Measurements from ENCODE around the gene RGS19.

Gene RGS19

GRCh38 chr20:64067005-64067632, 12.2 kb downstream of the RGS19 start:
- H4K5ac ChIP-seq (ENCODE audit: low read length), result no peak overlapping the region
- H3K4me1 ChIP-seq (ENCODE audit: control insufficient read depth, low read depth, low read length), result peaks cover 3% of the 10 kb centered on the region
- WGBS (ENCODE audit: extremely low coverage, insufficient coverage, low lambda C conversion rate), result no CpG with 5 or more reads among the region's 6 CpGs
- H3K56ac ChIP-seq (ENCODE audit: low read length), result no peak overlapping the region
- H2BK120ac ChIP-seq (ENCODE audit: low read depth, low read length), result no peak overlapping the region
- no peaks in the 10 kb centered on the region for H3K27me3 ChIP-seq (ENCODE audit: insufficient read depth, low read length, poor library complexity)
- no peak overlapping the region for H4K8ac ChIP-seq (ENCODE audit: low read depth, low read length)
- H3K79me1 ChIP-seq (ENCODE audit: low read length), result peaks cover 2% of the 10 kb centered on the region
- no peak overlapping the region for H3K9ac ChIP-seq (ENCODE audit: low read length)
- H3K27ac ChIP-seq (ENCODE audit: low read depth, low read length), result no peak overlapping the region
- no peak overlapping the region for H3K4ac ChIP-seq (ENCODE audit: low read depth, low read length)
- H3K23ac ChIP-seq (ENCODE audit: low read length), result no peak overlapping the region
- no peak for DNase-seq
- H3K36me3 ChIP-seq (ENCODE audit: control insufficient read depth, insufficient read depth, low read length), result no peaks in the 10 kb centered on the region
- H3K4me2 ChIP-seq (ENCODE audit: low read length), result no peak overlapping the region
- no peaks in the 10 kb centered on the region for H3K79me2 ChIP-seq (ENCODE audit: control insufficient read depth, insufficient read depth, low read length)
- no peak overlapping the region for H3K4me3 ChIP-seq (ENCODE audit: low read length)
- H3K18ac ChIP-seq (ENCODE audit: low read length), result no peak overlapping the region
- no peak overlapping the region for H2BK5ac ChIP-seq (ENCODE audit: low read length)
- H2BK15ac ChIP-seq (replicated peaks; ENCODE audit: low read depth), result no peak overlapping the region
- no peak overlapping the region for H2AK5ac ChIP-seq (ENCODE audit: low read length)

DNA sequence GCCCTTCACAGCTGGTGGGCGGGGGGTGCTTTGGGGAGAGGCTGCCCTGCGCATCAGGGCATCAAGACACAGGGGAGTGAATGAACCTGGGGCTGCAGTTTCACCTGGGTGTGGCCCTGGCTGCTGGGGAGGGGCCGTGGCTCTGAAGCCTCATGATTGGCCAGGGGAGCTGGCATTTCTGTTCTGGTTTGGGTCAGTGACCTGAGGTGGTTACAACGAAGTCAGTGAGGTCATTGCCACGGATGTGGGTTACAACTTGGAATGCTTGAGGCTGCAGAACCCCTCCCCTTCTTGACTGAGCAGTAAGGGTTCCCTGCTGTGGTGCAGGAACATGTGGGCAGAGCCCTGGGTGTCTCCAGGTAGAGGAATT, 13.4 kb downstream of the RGS19 start:
- no peak overlapping the region for H3K23ac ChIP-seq (ENCODE audit: low read length)
- peak; percentile 89 for DNase-seq
- no peak overlapping the region for H2BK15ac ChIP-seq (replicated peaks; ENCODE audit: low read depth)
- H3K4me3 ChIP-seq (ENCODE audit: low read length), result no peak overlapping the region
- H3K18ac ChIP-seq (ENCODE audit: low read length), result no peak overlapping the region
- H4K8ac ChIP-seq (ENCODE audit: low read depth, low read length), result no peak overlapping the region
- peaks cover 2% of the 10 kb centered on the region for H3K79me1 ChIP-seq (ENCODE audit: low read length)
- no peak overlapping the region for H3K56ac ChIP-seq (ENCODE audit: low read length)
- H3K4me1 ChIP-seq (ENCODE audit: control insufficient read depth, low read depth, low read length), result peaks cover 3% of the 10 kb centered on the region
- no peaks in the 10 kb centered on the region for H3K79me2 ChIP-seq (ENCODE audit: control insufficient read depth, insufficient read depth, low read length)
- no peak overlapping the region for H3K4me2 ChIP-seq (ENCODE audit: low read length)
- H2AK5ac ChIP-seq (ENCODE audit: low read length), result no peak overlapping the region
- H3K4ac ChIP-seq (ENCODE audit: low read depth, low read length), result no peak overlapping the region
- no peak overlapping the region for H2BK120ac ChIP-seq (ENCODE audit: low read depth, low read length)
- H3K27me3 ChIP-seq (ENCODE audit: insufficient read depth, low read length, poor library complexity), result no peaks in the 10 kb centered on the region
- no CpG with 5 or more reads among the region's 5 CpGs for WGBS (ENCODE audit: extremely low coverage, insufficient coverage, low lambda C conversion rate)
- H4K5ac ChIP-seq (ENCODE audit: low read length), result no peak overlapping the region
- no peaks in the 10 kb centered on the region for H3K36me3 ChIP-seq (ENCODE audit: control insufficient read depth, insufficient read depth, low read length)
- H3K9ac ChIP-seq (ENCODE audit: low read length), result no peak overlapping the region
- H3K27ac ChIP-seq (ENCODE audit: low read depth, low read length), result no peak overlapping the region
- H2BK5ac ChIP-seq (ENCODE audit: low read length), result no peak overlapping the region

DNA sequence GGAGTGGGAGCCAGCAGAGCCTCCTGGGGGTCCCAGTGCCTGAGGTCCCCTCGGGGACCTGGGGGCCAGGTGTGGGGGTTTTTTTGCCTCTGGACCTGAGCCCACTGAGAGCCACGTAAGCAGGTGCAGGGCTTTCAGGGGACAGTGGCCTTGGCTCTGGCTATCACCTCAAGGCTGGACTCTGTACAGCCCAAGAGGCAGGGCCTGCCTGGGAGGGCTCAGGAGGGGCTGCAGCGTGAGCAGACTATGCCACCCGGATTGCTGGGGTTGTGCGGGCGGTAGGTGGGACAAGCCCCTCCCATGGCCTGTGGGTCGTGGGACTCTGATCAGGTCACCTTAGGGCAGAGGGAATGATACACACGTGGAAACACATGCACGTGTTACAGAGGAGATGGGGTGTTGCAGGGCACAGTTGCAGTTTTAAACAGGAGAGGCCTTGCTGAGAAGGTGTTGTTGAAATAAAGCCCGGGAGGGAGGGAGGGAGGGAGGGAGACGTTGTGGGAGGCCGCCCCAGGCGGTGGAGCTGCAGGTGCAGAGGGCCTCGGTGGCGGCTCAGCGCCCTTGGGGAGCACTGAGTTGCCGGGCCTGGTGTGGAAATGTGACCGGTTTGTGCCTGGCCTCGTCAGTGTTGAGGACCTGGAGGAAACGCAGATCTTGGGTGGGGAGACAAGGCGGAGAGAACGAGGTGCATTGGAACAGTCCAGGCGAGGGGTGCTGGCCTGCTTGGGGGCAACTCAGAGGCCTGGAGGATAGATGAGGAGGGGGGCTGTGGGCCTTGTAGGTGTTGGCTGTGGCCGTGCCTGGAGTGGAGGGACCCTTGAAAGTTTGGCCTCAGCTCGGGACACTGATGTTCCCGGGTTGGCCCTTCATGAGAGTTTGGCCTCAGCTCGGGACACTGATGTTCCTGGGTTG, 14.0 kb downstream of the RGS19 start:
- no peak overlapping the region for H2AK5ac ChIP-seq (ENCODE audit: low read length)
- no peak overlapping the region for H2BK5ac ChIP-seq (ENCODE audit: low read length)
- no peaks in the 10 kb centered on the region for H3K36me3 ChIP-seq (ENCODE audit: control insufficient read depth, insufficient read depth, low read length)
- H3K27me3 ChIP-seq (ENCODE audit: insufficient read depth, low read length, poor library complexity), result no peaks in the 10 kb centered on the region
- H3K23ac ChIP-seq (ENCODE audit: low read length), result no peak overlapping the region
- H3K79me1 ChIP-seq (ENCODE audit: low read length), result peaks cover 2% of the 10 kb centered on the region
- no peak overlapping the region for H2BK15ac ChIP-seq (replicated peaks; ENCODE audit: low read depth)
- no peaks in the 10 kb centered on the region for H3K79me2 ChIP-seq (ENCODE audit: control insufficient read depth, insufficient read depth, low read length)
- peaks cover 3% of the 10 kb centered on the region for H3K4me1 ChIP-seq (ENCODE audit: control insufficient read depth, low read depth, low read length)
- H3K18ac ChIP-seq (ENCODE audit: low read length), result no peak overlapping the region
- H3K4me2 ChIP-seq (ENCODE audit: low read length), result no peak overlapping the region
- H2BK120ac ChIP-seq (ENCODE audit: low read depth, low read length), result no peak overlapping the region
- no peak overlapping the region for H4K5ac ChIP-seq (ENCODE audit: low read length)
- H3K9ac ChIP-seq (ENCODE audit: low read length), result no peak overlapping the region
- no peak for DNase-seq
- H4K8ac ChIP-seq (ENCODE audit: low read depth, low read length), result no peak overlapping the region
- WGBS (ENCODE audit: extremely low coverage, insufficient coverage, low lambda C conversion rate), result no CpG with 5 or more reads among the region's 27 CpGs
- H3K27ac ChIP-seq (ENCODE audit: low read depth, low read length), result no peak overlapping the region
- no peak overlapping the region for H3K4ac ChIP-seq (ENCODE audit: low read depth, low read length)
- no peak overlapping the region for H3K4me3 ChIP-seq (ENCODE audit: low read length)
- peak overlapping the region; percentile 3 for H3K56ac ChIP-seq (ENCODE audit: low read length)

- no peaks in the 10 kb centered on the region for H3K79me2 ChIP-seq (ENCODE audit: control insufficient read depth, insufficient read depth, low read length)
- peaks cover 3% of the 10 kb centered on the region for H3K4me1 ChIP-seq (ENCODE audit: control insufficient read depth, low read depth, low read length)
- no peak overlapping the region for H2BK120ac ChIP-seq (ENCODE audit: low read depth, low read length)
- H3K4me2 ChIP-seq (ENCODE audit: low read length), result peak overlapping the region; percentile 84
- H2AK5ac ChIP-seq (ENCODE audit: low read length), result no peak overlapping the region
- H3K27me3 ChIP-seq (ENCODE audit: insufficient read depth, low read length, poor library complexity), result no peaks in the 10 kb centered on the region
- no peak overlapping the region for H3K27ac ChIP-seq (ENCODE audit: low read depth, low read length)
- H3K4me3 ChIP-seq (ENCODE audit: low read length), result no peak overlapping the region
- no CpG with 5 or more reads among the region's 12 CpGs for WGBS (ENCODE audit: extremely low coverage, insufficient coverage, low lambda C conversion rate)
- no peak overlapping the region for H2BK5ac ChIP-seq (ENCODE audit: low read length)
- no peak overlapping the region for H3K18ac ChIP-seq (ENCODE audit: low read length)
- H3K79me1 ChIP-seq (ENCODE audit: low read length), result peaks cover 2% of the 10 kb centered on the region
- H2BK15ac ChIP-seq (replicated peaks; ENCODE audit: low read depth), result no peak overlapping the region
- H3K9ac ChIP-seq (ENCODE audit: low read length), result peak overlapping the region; percentile 90
- DNase-seq, result no peak
- no peak overlapping the region for H4K8ac ChIP-seq (ENCODE audit: low read depth, low read length)
- H3K23ac ChIP-seq (ENCODE audit: low read length), result no peak overlapping the region
- H3K56ac ChIP-seq (ENCODE audit: low read length), result peak overlapping the region; percentile 91
- no peaks in the 10 kb centered on the region for H3K36me3 ChIP-seq (ENCODE audit: control insufficient read depth, insufficient read depth, low read length)
- no peak overlapping the region for H4K5ac ChIP-seq (ENCODE audit: low read length)
- no peak overlapping the region for H3K4ac ChIP-seq (ENCODE audit: low read depth, low read length)
Measured at GRCh38 chr20:64064145-64064698, 15.1 kb downstream of the RGS19 start.

DNA sequence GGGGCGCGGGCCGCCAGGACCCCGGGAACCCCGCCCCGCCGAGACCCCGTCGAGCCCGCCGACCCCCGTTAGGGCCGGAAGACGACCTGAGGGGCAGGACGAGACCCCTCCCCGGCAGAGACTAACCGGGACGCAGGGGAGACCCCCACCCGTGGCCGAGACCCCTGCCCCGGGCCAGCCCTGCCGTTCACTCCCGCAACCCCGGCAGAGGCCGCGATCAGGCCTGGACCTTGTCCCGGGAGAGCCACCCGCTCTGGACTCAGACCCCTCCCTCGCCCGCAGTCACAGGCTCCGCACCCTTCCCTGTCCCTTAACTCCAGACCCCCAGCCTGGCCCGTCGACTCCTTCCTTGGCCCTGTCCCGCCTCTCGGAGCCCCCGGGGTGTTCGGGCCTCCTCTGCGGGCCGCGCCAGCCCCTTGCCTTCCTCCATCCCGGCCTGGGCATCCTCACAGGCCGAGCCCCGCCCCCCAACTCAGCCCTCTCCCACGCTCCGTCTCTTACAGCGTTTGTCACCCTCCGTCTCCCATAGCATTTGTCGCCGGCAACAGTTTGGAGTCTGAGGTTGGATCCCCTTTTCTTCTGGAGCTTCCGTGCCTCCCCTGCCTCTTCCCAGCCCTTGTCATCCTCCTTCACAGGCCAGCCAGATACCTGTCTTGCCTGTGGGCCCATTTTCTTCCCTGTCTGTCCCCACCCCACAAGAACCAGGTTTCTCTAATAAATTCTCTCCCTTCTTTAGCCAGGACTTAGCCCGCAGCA, 15.8 kb downstream of the RGS19 start:
- H3K27ac ChIP-seq (ENCODE audit: low read depth, low read length), result peak overlapping the region; percentile 17
- H3K4me2 ChIP-seq (ENCODE audit: low read length), result peak overlapping the region; percentile 84
- no peak overlapping the region for H2BK15ac ChIP-seq (replicated peaks; ENCODE audit: low read depth)
- H3K79me1 ChIP-seq (ENCODE audit: low read length), result peaks cover 2% of the 10 kb centered on the region
- H3K18ac ChIP-seq (ENCODE audit: low read length), result peak overlapping the region; percentile 78
- no peak overlapping the region for H2AK5ac ChIP-seq (ENCODE audit: low read length)
- no peak overlapping the region for H4K5ac ChIP-seq (ENCODE audit: low read length)
- H3K9ac ChIP-seq (ENCODE audit: low read length), result peak overlapping the region; percentile 90
- peaks cover 3% of the 10 kb centered on the region for H3K4me1 ChIP-seq (ENCODE audit: control insufficient read depth, low read depth, low read length)
- peak overlapping the region; percentile 46 for H3K4ac ChIP-seq (ENCODE audit: low read depth, low read length)
- H2BK5ac ChIP-seq (ENCODE audit: low read length), result no peak overlapping the region
- WGBS (ENCODE audit: extremely low coverage, insufficient coverage, low lambda C conversion rate), result no CpG with 5 or more reads among the region's 51 CpGs
- H3K79me2 ChIP-seq (ENCODE audit: control insufficient read depth, insufficient read depth, low read length), result no peaks in the 10 kb centered on the region
- no peak overlapping the region for H3K23ac ChIP-seq (ENCODE audit: low read length)
- DNase-seq, result no peak
- peak overlapping the region; percentile 70 for H3K4me3 ChIP-seq (ENCODE audit: low read length)
- no peaks in the 10 kb centered on the region for H3K27me3 ChIP-seq (ENCODE audit: insufficient read depth, low read length, poor library complexity)
- H3K56ac ChIP-seq (ENCODE audit: low read length), result peak overlapping the region; percentile 91
- H3K36me3 ChIP-seq (ENCODE audit: control insufficient read depth, insufficient read depth, low read length), result no peaks in the 10 kb centered on the region
- no peak overlapping the region for H2BK120ac ChIP-seq (ENCODE audit: low read depth, low read length)
- H4K8ac ChIP-seq (ENCODE audit: low read depth, low read length), result no peak overlapping the region
